Measurements from ENCODE around the gene SNX18.
"Not testable (repeated sequence)": the region's sequence is repeated elsewhere in the genome, so short reads cannot be mapped to it uniquely, and the experiment has no call there.

SNX18 gene

DNA sequence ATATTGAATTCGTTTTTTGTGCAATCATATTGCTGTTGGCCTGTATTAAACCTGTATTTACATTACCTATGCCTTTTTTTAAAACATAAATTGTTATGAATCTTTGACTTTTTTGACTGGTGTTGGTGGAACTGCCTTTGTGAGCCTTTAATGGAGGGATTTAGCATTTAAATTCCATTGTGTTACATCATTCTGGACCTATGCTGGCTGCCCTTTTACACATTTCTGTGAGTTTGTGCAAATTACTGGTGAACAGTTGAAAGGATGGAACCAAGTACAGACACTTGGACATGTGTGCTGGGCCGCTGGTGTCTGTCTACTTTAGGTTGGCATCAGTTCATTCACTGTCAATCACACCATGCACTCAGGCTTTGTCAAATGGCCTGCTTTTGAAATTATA is 3.4 kb downstream of the SNX18 start:
- no peak for DNase-seq

DNA sequence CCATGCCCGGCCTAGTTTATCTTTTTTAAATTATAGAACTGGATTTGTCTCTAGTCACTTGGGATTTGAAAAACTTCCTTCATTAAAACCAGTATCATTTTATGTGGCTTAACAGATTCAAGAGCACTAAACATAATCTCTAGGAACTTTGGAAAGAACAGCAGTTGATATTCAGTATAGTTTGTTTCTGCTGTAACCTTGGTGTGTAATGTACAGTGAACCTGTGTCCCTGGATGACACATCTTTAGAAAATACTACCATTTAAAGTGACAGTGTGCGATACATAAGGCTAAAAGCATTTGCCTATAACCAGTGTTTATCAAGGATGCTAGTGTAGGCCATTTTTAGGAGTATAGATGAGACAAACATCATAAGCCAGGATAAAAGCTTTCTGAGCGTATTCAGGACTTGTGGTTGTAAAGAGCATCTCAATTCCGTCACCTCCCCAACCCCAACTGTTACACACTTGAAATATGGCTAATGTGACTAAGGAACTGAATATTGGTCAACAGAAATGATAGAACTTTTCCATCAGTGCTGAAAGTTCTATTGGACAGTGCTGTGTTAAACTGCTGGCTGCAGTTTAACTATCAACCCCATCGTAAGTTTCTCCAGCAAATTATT is 4.4 kb downstream of the SNX18 start:
- no peak for DNase-seq

- DNase-seq: no peak
Measured at GRCh38 chr5:54523534-54523933, 6.0 kb downstream of the SNX18 start.

GRCh38 chr5:54524082-54524481 is 6.5 kb downstream of the SNX18 start:
- DNase-seq: no peak

DNA sequence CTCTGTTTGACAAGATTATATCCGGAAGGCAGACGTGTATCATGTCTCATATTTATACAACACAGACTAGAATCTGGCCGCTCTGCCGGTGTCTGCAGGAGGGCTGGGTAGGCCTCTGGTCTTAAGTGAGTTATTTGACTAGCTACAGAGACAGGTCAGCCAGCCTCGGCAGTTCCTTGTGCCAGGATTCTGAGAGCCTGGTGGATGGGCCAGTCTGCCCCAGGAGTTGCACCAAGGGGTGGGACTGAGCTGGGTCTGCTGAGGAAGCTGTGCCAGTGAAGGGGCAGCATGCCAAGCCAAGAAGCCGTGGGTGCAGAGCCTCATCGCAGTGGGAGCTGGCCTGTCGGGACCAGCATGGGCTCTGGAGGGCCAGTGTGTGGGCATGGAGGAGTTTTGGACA is 7.1 kb downstream of the SNX18 start:
- no peak for DNase-seq

- DNase-seq: no peak
Measured at GRCh38 chr5:54525261-54525660, 7.7 kb downstream of the SNX18 start.

DNA sequence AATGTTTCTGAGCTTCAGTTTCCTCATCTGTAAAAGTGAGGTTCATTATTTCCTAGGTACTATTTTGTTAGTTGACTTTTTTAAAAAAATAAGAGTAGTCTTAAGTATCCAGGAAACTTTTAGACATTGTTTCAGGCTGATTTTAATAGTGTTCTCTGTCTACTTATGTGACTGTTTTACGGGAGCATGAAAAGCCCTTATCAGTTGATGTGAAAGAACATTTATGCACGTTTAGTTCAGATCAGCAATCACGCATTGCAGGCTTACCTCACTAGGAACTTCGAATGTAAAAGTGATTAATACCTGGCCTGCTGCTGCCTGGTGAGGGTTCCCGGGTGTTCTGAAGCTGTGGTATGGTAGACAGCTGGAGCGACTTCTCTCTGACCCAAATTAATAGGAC is 8.1 kb downstream of the SNX18 start:
- no peak for DNase-seq

DNA sequence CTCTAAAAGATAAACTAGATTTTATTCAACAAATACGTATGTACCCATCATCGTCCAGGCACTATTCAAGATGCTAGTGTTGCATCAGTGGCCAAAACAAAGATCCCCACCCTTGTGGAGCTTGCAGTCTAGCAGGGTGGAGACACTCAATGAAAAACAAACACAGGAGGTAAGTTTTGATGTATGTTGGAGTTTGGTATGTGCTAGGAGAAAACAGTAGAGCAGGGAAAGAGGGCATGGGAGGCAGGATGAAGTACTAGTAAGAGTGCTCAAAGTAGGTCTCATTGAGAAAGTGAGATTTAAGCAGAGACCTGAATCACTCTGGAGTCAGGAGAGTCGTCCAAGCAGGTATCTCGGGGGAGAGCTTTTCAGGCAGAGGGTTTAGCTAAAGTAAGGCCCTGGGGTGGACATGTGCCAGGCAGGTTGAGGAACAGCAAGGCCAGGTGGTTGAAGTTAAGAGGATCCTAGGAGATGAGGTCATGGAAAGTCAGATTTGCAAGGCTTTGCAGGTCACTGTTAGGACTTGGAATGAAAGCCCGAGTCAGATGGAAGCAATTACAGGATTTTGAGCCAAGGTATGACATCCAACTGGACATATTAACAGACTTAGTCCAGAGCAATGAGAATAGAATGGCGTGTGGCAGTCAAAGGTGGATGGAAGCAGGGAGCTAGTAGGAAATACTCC is 9.2 kb downstream of the SNX18 start:
- no peak for DNase-seq

GRCh38 chr5:54528633-54529209 is 11.2 kb downstream of the SNX18 start:
- no peak for DNase-seq

DNA sequence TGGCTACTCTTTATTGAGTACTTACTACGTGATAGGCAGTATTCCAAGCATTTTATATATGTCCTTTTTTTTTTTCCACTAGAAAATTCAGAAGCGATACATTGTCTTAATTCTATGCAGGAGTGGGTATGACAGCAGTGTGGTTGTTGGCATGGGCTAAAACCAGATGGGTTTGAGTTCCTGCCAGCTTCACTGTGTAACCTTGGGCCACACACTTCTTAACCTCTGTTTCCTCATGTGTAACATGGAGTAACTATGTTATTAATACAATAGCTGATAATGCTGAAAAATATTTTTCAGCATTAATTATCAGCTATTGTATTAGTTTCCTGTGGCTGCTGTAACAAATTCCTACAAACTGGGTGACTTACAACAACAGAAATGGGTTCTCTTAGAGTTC is 12.0 kb downstream of the SNX18 start:
- no peak for DNase-seq

- DNase-seq: no peak
Measured at GRCh38 chr5:54531546-54531945, 14.0 kb downstream of the SNX18 start.

GRCh38 chr5:54533541-54534190 is 16.1 kb downstream of the SNX18 start:
- no peak for DNase-seq

DNA sequence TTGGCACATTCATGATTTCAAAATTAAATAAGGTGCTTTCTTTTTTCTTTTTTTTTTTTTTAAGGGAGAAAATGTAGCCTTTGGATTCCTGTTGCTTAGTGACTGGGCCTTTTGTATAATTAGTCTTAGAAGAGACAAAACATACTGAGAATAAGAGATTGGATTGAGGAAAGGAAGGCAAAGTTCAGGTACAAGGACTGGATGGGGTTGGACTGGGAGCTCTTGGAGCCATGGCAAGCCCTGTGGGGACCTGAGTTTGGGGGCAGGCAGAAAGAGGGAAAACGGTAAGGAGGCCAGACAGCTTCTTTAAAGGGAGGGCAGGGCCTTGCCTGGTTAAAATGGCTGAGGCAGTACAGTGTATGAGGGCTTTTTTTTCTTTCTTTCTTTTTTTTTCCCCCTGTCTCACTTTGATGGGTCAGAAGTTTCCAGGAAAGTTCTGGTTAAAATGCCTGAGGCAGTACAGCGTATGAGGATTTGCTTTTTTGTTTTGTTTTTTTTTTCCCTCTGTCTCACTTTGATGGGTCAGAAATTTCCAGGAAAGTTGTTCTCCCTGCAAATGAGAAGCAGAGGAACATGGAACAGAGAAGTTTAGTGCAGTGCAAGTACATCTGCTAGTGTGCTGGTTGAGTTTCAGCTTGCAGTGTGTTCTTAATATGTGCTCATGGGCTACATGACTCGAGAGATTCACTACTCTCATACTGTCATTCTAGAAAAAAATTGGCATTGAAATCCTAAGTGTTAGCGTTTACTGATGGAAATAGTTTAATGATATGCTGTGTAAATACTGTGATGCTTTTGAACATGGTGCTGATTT is 16.8 kb downstream of the SNX18 start:
- DNase-seq: no peak

GRCh38 chr5:54535149-54535844 is 17.7 kb downstream of the SNX18 start:
- DNase-seq: no peak

DNA sequence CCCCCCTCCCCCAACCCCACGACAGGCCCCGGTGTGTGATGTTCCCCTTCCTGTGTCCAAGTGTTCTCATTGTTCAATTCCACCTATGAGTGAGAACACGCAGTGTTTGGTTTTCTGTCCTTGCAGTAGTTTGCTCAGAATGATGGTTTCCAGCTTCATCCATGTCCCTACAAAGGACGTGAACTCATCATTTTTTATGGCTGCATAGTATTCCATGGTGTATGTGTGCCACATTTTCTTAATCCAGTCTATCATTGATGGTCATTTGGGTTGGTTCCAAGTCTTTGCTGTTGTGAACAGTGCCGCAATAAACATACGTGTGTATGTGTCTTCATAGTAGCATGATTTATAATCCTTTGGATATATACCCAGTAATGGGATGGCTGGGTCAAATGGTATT is 18.8 kb downstream of the SNX18 start:
- not testable (repeated sequence) for DNase-seq

GRCh38 chr5:54536861-54537260 is 19.3 kb downstream of the SNX18 start:
- not testable (repeated sequence) for DNase-seq

- DNase-seq: no peak
Measured at GRCh38 chr5:54537725-54538124, 20.2 kb downstream of the SNX18 start.

DNA sequence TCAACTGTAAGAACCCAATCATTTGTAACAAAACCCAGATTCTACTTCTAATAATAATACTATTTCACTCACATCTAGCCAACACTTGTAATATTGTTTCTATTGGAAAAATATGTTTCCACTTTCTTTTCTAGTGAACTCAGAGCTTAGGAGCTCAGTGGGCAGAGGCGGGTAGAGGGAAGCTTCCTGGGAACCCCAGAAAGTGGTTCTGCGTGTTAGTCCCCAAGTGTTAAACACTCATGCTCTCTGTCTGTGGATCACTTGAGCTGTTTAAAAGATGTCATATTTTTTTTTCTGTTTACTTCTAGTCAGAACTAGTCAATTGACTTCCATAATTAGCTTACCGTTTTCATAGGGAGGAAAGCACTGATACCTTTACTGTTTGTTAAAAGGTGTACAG is 20.6 kb downstream of the SNX18 start:
- DNase-seq: no peak

DNA sequence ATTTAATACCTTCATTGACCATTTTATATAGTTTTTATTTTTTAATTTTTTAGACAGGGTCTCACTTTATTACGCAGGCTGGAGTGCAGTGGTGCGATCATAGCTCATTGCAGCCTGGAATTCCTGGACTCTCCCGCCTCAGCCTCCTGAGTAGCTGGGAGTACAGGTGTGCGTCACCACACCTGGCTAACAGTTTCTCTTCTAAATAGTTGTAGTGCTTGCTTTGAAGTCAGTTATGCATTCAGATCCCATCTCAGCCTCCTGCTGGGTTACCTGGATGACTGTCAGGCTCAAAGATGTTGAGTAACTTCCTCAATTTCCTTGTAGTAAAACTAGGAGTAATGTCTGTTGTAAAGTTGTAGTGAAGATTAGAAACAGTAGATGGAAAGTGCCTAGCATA is 21.4 kb downstream of the SNX18 start:
- DNase-seq: no peak

- DNase-seq: no peak
Measured at GRCh38 chr5:54540286-54540685, 22.7 kb downstream of the SNX18 start.

DNA sequence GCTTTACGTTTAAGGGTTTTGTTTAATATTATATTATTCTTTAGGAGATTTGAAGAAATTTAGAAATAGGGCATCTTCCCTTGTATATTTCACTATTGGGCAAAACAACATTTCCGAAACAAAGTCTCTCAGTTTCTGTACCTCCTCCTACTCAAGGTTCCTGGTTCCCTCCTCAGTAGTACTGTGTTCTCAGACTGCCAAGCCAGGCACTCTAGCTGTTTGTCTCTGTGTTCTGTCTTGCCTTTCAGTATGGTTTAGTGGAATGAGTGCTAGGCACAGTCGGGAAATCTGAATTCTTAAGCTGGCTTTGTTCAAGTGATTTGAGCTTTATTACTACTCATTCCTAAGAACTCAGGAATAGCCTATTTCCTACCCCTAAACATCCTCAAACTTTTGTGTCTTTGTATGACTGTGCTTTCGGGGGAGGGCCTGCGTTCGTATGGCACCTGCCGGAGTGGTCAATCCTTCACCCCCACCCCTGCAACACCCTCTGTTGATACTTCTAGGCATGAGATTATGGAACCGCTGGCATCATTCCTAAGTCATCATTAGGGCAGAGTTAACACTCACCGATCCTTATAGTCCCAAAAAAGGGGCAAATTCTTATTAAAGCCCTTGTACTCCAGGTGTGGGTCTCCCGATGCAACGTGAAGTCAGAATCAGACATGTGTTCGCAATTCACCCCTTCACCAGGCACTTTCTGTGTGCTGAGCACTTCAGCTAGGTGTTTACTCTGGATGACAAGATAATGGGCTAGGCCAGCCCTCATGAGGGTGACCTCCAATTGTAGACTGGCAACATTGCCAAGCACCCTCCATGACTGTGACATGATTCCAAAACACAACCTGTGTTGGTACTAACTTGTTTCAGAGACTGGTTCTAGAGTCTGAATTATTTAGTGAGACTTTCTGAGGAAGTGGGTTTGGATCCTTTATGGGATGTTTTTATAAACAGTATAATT is 24.5 kb downstream of the SNX18 start:
- DNase-seq: no peak

Measured in activated CD8-positive, alpha-beta memory T cell treated with anti-CD3 and anti-CD28 coated beads, Interleukin-2, amount 50 U/mL, for 4 hours (primary cell).